Measurements from ENCODE around the gene NRTN.
A peak's percentile ranks its signal among the peaks of the same experiment; 100 is the strongest.

NRTN gene

DNA sequence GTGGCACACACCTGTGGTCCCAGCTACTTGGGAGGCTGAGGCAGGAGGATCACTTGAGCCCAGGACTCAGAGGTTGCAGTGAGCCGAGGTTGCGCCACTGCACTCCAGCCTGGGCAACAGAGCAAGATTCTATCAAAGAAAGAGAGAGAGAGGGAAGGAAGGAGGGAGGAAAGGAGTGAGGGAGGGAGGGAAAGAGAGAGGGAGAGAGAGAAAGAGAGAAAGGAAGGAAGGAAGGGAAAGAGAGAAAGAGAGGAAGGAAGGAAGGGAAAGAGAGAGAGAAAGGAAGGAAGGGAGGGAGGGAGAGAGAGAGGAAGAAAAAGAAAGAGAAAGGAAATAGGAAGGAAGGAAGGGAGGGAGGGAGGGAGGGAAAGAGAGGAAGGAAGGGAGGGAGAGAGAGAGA, 12.4 kb downstream of the NRTN start:
- DNase-seq = no peak

DNA sequence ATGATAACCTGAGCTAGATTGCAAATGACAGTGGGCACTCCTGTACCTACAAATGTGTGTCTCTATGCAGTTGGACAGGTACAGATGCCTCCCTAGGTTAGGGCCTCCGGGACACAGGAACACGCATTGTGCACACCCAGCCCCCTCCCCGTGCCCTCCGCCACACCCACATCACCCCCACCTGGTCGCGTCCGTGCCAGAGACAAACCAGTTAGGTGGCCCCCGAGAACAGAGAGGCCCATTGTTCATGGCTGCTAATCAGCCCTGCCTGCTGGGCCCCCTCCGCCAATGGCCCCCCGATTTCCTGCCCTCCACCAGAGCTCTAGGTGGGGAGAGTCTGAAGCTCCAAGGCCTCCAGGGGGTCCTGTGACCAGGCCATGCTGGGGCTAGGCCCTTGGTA, 13.7 kb downstream of the NRTN start:
- no peak for DNase-seq

DNA sequence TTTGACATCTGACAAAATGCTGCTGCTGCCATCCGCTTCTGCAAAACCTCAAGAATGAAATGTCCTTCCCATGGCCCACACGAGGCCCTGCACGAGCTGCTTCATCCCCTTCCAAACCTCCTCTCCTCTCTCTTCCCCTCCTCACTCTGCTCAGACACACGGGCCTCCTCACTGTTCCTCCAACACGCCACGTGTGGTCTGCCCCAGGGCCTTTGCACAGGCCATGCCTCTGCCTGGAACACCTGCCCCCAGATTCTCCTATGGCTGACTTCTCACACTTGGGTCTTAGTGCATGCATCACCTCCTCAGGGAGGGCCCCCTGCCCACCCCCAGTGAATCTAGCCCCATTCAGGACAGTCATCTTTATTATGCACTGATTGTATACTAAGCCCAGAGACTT, 15.9 kb downstream of the NRTN start:
- DNase-seq = no peak

DNA sequence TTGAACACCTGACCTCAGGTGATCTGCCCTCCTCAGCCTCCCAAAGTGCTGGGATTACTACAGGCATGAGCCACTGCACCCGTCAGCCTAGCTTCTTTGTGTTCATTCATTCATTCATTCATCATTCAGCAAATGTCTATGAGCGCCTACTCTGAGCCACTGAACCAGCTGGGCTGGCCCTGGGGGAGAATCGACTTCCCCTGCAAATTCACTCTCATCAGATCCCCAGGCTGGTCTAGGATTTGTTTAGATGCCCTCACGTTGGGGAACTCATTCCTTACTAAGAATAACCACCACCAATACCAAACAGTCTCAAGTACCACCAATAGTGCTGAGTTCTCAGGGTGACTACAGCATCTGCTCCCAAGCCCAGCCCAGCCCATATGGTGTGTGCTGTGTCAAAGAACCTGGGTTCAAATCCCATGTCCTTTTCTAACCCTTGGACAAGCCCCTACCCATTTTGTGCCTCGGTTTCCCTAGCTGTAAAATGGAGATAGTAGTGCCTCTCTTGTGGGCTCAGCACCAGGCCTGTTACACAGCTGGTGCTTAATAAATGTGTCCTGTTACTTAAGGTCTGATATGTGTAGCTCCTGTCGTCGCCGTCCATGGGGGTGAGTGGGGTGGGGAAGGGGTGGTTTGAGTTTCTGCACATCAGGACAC, 16.8 kb downstream of the NRTN start:
- no peak for DNase-seq

DNA sequence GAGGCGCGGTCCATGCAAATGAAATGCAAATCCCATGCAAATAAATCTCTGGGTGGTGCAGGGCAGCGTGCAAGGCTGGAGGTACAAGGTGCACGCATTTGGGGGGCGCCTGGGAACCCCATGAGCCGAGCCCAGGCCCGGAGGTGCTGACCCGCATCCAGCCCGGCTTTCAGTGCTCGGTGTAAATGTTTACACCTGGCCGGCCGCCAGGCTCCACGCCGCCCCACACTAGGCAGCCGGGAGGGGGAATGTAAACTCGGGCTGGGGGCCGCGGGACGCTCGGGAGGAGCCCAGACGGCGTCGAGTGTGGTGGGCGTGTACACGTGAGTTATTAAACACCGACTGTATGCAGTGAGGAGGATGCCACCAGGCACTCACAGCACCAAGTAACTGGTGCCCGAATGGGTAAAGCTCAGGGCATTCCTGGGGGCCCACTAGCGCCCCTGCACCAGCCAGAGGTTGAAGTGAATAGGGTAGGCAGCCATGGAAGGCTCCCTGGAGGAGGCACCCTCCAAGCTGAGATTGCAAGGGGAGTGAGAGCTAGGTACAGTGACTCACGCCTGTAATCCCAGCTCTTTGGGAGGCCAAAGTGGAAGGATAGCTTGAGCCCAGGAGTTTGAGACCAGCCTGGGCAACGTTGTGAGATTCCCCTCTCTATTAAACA, 17.4 kb downstream of the NRTN start:
- DNase-seq = no peak

DNA sequence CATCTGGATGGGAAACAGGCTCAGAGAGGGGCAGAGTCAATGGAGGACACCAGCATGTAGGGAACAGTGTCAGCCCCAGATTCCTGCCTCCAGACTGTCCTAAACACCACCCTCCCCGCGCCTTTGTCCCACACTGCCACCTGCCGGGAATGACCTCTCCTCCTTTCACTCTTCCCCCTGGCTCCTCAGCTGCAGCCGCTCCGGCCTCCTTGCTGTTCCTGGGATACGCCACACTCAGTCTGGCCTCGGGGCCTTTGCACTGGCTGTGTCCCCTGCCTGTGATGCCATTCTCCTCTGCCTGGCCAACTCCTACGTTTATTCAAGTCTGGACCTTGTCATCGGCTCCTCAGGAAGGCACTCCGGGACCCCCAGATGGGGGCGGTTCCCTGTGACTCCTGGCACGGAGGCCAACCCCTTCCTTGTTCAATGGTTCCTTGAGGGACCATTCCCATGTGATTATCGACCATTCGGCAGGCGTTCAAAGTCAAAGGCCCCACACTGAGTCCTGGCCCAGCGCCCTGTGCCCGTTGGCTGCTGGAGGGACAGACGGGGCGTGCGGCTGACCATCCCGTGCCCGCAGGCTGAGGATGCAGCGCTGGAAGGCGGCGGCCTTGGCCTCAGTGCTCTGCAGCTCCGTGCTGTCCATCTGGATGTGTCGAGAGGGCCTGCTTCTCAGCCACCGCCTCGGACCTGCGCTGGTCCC, 18.9 kb downstream of the NRTN start:
- no peak for DNase-seq

DNA sequence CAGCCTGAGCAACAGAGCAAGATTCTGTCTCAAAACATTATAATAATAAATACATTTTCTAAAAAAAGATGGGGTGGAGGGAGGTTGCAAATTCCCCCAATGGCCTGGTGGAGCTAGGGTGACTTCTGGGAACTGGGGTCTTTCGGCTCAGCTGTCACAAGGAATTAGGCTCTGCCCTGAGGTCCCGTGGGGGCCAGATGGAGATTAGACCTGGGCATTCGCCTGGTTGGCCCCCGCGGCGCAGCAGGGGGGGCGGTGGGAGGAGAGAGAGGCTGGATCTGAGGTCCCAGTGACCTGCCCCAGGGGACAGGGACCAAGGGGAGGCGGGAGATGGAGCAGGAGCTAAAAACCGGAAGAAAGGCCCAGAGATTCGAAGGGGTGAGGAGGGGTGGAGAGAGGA, 19.9 kb downstream of the NRTN start:
- DNase-seq = no peak

DNA sequence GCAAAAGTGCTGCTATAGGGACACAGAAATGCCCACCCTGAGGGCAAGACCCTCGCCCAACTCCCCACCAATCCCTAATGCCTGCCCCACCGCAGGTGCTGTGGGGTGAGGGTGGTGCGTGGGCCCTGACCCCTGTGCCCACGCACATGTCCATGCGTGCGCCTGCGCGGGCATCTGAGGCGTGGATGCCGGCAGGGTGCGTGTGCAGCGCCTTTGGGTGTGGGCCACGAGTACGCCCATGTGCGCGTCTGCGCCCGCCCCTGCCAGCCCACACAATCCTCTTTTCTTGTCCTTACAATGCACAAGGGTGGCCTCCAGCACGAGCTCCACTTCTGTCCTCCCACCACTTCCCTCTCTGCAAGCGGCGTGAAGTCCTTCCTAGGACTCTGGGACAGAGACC, 20.3 kb downstream of the NRTN start:
- DNase-seq = no peak

DNA sequence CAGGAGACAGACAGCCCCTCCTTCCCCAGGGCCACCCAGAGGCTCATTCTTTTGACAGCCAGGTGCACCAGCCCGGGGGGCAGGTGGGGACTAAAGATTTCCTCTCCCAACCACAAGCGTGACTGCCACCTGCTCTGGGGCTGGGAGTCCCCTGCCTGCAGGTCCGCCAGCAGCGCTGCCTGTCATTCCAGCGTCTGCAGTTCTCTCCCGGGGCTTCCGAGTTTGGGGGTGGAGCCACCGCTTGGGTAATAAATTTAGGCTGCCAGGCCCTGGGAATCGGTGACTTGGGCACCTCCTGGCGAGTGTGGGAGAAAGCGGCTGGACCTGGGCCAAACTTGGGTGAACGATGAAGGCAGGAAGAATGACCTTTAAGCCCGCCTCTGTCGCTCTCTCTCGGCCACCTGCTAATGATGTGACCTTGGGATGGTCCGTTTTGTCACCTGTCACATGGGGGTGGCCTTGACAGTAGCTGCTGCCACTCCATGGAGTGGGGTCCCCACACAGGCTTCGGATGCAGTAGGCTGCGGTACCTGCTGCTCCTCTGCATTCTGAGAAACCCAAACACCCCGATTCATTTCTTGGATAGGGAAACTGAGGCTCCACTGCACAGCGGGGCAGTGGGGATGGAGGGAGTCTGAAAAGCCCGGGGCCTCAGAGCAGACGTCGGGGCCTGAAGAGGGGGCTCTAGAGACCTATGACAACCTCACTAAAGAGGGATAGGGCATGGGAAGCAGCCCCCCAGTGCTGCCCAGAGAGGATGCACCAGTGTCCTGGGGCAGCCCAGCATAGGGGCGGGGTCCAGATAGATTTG, 21.9 kb downstream of the NRTN start:
- peak; percentile 30 for DNase-seq

DNA sequence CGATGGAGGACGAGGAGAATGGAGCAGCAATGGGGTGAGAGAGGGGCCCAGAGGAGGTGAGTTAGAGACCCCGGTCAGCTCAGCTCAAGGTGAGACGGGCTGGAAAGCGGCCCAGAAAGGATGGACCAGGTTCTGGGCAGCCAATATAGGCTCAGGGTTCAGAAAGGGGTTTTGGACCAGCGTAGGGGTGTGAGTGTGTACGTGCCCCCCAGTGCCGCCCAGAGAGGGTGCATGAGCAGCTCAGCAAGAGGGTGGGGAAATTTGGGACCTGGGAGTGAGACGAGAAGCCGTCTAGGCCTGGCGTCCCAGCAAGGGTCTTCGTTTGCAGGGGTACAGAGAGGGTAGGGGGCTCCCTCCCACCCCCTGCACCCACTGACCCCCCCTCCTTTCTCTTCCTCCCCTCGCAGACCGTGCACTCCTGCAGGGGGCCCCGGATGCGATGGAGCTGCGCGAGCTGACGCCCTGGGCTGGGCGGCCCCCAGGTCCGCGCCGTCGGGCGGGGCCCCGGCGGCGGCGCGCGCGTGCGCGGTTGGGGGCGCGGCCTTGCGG, 22.5 kb downstream of the NRTN start:
- no peak for DNase-seq

DNA sequence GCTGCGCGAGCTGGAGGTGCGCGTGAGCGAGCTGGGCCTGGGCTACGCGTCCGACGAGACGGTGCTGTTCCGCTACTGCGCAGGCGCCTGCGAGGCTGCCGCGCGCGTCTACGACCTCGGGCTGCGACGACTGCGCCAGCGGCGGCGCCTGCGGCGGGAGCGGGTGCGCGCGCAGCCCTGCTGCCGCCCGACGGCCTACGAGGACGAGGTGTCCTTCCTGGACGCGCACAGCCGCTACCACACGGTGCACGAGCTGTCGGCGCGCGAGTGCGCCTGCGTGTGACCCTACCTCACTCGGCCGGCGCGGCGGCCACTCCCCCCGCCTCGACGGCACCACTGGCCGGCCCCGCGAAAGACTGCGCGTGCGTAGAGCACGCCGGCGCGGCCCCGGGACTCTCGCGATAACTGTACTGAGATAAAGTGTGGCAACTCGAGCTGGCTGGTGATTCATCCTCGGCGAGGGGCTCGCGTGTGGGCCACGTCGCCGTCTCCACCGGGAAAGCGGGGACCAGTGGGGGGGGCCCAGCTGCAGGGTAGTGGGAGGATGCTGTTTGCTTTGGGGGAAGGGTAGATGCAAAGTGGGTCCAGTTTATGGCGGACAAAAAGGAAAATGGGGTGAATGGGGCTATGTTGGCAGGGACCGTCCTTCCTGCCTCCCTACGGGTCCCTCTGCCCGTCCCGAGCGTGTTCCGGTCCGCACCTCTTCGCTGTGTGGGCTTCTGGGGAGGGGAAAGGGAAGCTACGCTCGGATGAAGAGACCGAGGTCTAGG, 23.2 kb downstream of the NRTN start:
- DNase-seq = peak; percentile 92

DNA sequence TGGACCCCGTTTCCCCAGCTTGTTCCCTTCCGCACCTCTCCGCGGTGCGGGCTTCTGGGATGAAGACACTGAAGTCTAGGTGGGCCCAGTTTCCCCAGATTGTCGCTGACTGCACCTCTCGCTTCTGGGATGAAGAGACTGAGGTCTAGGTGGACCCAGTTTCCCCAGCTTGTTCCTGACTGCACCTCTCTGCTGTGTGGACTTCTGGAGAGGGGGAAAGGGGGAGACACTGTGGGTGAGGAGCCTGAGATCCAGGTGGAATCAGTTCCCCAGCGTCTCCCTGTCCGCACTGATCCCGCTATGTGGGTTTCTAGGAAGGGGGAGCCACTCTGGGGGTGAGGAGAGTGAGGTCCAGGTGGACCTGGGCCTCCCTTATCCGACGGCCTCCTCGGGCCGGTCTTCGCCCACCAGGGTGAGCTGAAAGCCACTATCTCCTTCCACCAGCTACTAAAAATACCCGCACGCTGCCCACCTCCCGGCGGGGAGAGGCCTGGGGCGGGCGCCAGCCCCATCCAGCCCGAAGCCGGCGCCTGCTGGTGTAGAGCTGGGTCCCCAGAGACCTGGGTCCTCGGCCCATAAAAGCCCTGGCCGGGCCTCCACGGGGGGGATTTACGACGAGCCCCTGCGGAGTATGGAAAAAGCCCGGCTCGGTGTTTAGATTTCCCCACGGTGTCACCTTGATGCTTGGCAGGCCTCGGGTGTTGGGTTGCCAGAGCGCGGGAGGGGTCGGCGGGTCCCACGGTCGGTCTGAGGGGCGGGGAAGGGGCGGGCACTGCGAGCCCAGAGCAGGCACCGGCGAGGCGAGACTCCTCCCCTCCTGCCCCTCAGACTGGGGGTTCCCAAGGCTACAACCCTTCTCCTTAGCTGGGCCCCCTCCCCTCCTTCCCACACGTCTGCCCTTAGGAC, 24.0 kb downstream of the NRTN start:
- DNase-seq = peak; percentile 27

DNA sequence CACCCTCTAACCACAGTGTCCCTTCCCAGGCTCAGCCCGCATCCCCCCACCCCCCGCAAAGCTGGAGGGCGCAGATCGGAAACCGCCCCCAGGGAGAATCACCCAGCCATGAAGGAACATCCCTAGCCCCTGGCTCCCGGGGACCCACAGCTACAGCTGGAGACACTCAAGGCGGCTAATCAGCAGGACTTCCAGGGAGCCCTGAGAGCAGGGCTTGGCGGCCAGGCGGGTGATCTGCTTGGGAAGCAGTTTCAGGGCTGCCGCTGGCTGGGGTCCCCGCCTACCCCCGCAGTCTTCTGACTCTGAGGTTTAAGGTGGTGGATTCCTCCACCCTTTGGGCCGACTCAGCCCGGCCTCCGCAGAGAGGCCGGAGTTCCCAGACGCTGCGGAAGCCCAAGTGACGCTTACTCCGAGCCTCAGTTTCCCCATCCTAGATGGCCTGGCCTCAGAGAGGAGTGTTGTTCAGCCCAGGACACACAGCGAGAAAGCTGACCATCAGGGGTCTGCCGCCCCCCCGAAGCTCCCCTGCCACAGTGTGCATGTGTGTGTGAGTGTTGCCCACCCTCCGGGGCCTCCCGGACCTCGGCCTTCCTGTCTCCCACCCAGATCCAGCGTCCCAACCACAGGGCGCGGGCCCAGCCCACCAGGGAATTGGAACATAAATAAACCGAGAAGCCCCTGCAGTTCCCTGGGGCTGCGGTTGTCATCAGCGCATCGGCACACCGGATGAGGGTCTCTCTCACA, 24.9 kb downstream of the NRTN start:
- no peak for DNase-seq

DNA sequence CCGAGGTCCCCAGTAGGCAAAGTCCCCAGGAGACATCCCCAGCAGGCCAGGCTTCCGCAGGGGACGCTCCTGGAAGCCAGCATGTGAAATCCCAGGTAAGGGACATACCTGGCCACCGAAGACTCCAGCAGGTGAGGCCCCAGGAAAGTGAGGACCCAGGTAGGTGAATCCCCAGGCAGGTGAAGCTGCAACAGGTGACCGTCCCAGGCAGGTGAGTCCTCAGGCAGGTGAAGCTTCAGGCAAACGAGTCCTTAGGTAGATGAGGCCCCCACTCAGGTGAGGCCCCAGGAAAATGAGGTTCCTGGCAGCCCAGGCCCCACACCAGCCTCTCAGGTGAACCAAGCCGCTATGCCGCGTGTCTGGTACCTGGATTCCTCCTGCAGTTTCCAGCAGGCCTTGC, 26.3 kb downstream of the NRTN start:
- DNase-seq = no peak

DNA sequence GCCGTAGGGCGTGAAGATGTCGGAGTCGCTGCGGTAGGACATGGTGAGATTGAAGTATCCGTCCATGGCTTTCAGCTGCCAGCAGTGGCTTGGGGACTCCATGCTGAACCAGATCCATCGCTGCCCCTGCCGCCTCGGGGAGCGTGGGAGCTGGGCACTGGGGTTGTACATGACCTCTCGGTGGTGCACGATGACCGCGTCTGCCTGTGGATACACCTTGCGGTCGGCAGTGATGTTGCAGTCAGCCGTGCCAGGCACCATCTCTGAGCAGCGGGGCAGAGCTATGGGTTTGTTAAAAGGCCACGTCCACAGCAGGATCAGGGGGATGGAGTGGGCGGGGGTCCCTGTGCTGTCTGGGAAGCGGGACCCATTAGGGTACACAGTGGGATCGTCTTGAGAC, 27.2 kb downstream of the NRTN start:
- DNase-seq = no peak

DNA sequence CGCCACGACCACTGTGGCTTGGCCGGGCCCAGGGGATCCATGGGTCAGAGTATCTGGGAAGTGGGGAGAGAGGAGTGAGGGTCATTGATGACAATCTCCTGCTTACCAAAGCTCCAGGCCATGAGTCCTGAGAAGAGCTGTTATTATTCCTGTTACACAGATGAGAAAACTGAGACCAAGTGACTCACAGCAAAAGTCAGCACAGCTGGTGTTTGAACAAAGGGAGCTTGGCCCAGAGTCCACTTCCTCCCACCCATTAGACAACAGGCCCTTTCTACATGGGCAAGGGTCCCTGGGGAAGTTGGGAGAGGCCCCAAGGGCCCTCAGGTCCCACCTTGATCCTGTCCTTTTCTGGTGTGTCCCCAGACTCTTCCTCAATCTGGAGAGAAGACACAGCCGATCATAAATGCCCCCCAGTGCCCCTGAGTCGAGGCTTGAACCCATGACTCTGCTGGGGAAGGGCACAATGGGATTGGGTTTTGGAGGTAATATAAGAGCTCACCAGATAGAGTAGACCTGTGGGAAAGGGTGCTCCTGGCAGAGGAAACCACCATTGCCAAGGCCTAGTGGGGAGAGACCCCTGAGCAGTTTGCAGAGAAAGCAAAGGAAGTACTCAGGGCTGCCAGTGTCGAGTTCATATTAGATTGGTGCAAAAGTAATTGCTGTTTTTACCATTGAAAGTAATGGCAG, 27.8 kb downstream of the NRTN start:
- no peak for DNase-seq

DNA sequence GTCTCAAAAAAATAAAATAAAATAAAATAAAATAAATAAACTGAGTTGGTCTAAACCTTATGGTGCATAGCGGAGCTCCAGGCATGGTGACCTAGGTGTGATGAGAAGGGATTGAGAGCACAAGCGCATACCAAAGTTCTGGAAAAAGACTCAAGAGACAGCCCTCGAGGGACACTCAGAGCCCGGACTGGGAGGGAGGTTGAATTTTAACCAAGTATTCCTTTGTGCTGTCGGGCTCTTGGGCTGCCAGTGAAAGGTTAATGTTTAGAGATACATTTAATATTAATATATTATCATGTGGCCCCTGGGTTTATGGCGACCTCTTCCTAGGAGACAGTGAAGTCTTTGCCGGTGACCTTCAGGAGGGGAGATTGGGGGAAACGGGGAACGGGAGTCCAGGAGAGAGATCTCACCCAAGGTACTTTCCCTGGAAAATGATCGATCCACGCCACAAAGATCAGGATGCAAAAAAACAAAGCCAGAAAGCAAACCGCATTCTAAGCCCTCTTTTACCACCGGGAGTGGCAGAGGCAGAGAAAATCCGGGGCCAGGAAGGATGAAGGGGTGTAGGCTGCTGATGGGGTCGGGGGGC, 33.0 kb downstream of the NRTN start:
- no peak for DNase-seq

DNA sequence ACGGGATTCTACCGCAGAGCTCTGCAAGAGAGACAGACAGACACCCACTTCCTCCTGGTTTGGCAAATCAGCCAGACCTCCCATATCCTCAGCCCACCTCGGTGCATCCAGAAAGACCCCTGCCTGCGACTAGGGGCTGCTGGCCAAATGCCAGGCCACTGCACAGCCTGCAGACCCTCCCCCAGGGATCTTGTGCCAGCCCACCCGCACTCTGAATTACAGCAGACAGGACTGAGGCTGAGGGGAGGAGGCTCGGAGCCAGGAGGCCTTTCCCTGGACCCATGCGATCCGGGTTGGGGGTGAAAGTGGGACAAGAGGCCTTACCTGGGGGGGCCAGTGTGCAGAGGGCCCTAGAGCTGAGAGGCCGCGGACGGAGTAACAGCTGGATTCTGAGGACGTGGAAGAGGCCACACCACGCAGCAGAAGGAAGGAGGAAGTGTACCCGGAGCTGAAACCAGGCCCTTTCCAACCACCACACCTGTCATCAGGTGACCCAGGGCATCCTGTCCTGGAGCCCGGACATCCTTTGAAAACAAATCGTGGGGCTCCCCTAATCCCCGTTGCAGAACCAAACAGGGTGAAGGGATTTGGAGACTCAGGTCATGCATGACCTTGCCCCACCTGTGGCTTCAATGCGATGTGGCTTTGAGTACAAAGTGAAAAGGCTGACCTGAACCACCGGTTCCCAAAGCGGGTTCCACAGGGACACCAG, 33.6 kb downstream of the NRTN start:
- no peak for DNase-seq

All from CD4-positive, alpha-beta T cell treated with Interleukin-17A for 4 hours (primary cell).